Right atrium auricular region (tissue), 2 donors: ENCODE data around the gene GATA2. TPM values are rescaled to one million over a fixed set of nuclear protein-coding genes. Genes with fewer than 3 reads are reported as not detected.

Source experiments
- DNase-seq: peaks from one replicate; pipeline ENCODE4 v3.0.0-alpha.2; 2019; ENCODE audit warnings: low spot score
- H3K27ac ChIP-seq, 2 donors: fragments of 200-600 bp; sonication (generic); 1 replicate in 1 of 2; 2 replicates in 1 of 2; pipeline ENCODE4 v1.5.1; 2016 to 2019
- H3K27me3 ChIP-seq, 2 donors: fragments of 200-600 bp; sonication (generic); one replicate each; pipeline versions ENCODE4 v1.5.1 to v1.6.0; 2017 to 2019
- H3K36me3 ChIP-seq: fragments of 200-600 bp; sonication (generic); one replicate; pipeline ENCODE4 v1.5.1; 2016
- H3K4me1 ChIP-seq, 2 donors: fragments of 200-600 bp; sonication (generic); one replicate each; pipeline versions ENCODE4 v1.5.1 to v1.6.0; 2017 to 2019
- H3K4me3 ChIP-seq, 2 donors: fragments of 200-600 bp; sonication (generic); 1 replicate in 1 of 2; 2 replicates in 1 of 2; pipeline ENCODE4 v1.5.1; 2017 to 2019; ENCODE audit warnings: mild to moderate bottlenecking in 1 of 2, moderate library complexity in 1 of 2
- H3K9me3 ChIP-seq, 2 donors: fragments of 200-600 bp; sonication (generic); one replicate each; pipeline ENCODE4 v1.5.1; 2019
- CTCF ChIP-seq, 2 donors: fragments of 200-600 bp; sonication (generic); IDR thresholded peaks; one replicate each; pipeline ENCODE4 v1.5.1; 2019; ENCODE audit warnings: antibody characterized with exemption in 2 of 2
- total RNA-seq, 2 donors: library from RNA; depleted of rRNA; stranded (reverse); fragments of >200 nt; gene quantifications; one replicate each; pipeline ENCODE4 v1.1.0, GENCODE V29; 2016

Gene GATA2
- total RNA-seq, 2 donors from 2014 or later: 17.7 to 26.1 TPM

- H3K27me3 ChIP-seq: peaks cover 40 to 59% of the 10 kb centered on the region in 2 donors
- peaks cover 0 to 68% of the 10 kb centered on the region in 2 donors for H3K4me1 ChIP-seq
- no peak for DNase-seq
- no peaks in the 10 kb centered on the region for H3K36me3 ChIP-seq
- peak overlapping the region in 1 of 2 donors; percentile 64 for H3K4me3 ChIP-seq
- H3K9me3 ChIP-seq: no peaks in the 10 kb centered on the region
- no peak overlapping the region for H3K27ac ChIP-seq
- TF ChIP-seq CTCF (IDR thresholded peaks at IDR 0.05): no peak
Measured at GRCh38 chr3:128491691-128491940, 1.4 kb downstream of the GATA2 start.

- Histone ChIP-seq H3K9me3 (no peaks in the 10 kb centered on the region), H3K27ac (no peak overlapping the region), H3K27me3 (peaks cover 40 to 64% of the 10 kb centered on the region in 2 donors), H3K36me3 (no peaks in the 10 kb centered on the region), H3K4me1 (peaks cover 0 to 71% of the 10 kb centered on the region in 2 donors), H3K4me3 (peak overlapping the region; percentile 54 to 64)
- DNase-seq: no peak
- TF ChIP-seq CTCF (IDR thresholded peaks at IDR 0.05): no peak
Measured at GRCh38 chr3:128490915-128491690, 1.9 kb downstream of the GATA2 start.

- Histone ChIP-seq H3K9me3 (no peaks in the 10 kb centered on the region), H3K36me3 (no peaks in the 10 kb centered on the region), H3K27me3 (peaks cover 40 to 70% of the 10 kb centered on the region in 2 donors), H3K4me3 (peak overlapping the region; percentile 54 to 64), H3K27ac (peak overlapping the region in 1 of 2 donors; percentile 85), H3K4me1 (peaks cover 0 to 72% of the 10 kb centered on the region in 2 donors)
- DNase-seq: no peak
- TF ChIP-seq CTCF (IDR thresholded peaks at IDR 0.05): no peak
Measured at GRCh38 chr3:128490650-128490914, 2.4 kb downstream of the GATA2 start.

- peak in 1 of 2 donors; percentile 42 for TF ChIP-seq CTCF (IDR thresholded peaks at IDR 0.05)
- Histone ChIP-seq H3K4me3 (peak overlapping the region; percentile 54 to 64), H3K36me3 (no peaks in the 10 kb centered on the region), H3K9me3 (no peaks in the 10 kb centered on the region), H3K4me1 (peaks cover 0 to 72% of the 10 kb centered on the region in 2 donors), H3K27ac (peak overlapping the region; percentile 79 to 85), H3K27me3 (peaks cover 40 to 71% of the 10 kb centered on the region in 2 donors)
- no peak for DNase-seq
Measured at GRCh38 chr3:128489927-128490649, 2.9 kb downstream of the GATA2 start.

- Histone ChIP-seq H3K27me3 (peaks cover 44 to 76% of the 10 kb centered on the region in 2 donors), H3K27ac (peak overlapping the region; percentile 79 to 85), H3K4me1 (peaks cover 0 to 72% of the 10 kb centered on the region in 2 donors), H3K9me3 (no peaks in the 10 kb centered on the region), H3K4me3 (peak overlapping the region; percentile 54 to 64), H3K36me3 (no peaks in the 10 kb centered on the region)
- no peak for TF ChIP-seq CTCF (IDR thresholded peaks at IDR 0.05)
- DNase-seq: no peak
Measured at GRCh38 chr3:128489674-128489926, 3.4 kb downstream of the GATA2 start.
